Colonic mucosa (tissue), 4 donors: ENCODE data around the gene LAG3. TPM values are rescaled to one million over a fixed set of nuclear protein-coding genes. Genes with fewer than 3 reads are reported as not detected.

Source experiments
- DNase-seq: peaks from one replicate; pipeline ENCODE4 v3.0.0-alpha.2; 2020
- H3K27ac ChIP-seq: fragments of 200-600 bp; one replicate; pipeline ENCODE4 v1.8.0; 2021
- H3K27me3 ChIP-seq: fragments of 200-600 bp; one replicate; pipeline ENCODE4 v1.8.0; 2021
- H3K36me3 ChIP-seq: fragments of 200-600 bp; one replicate; pipeline ENCODE4 v1.8.0; 2021
- H3K4me1 ChIP-seq: fragments of 200-600 bp; one replicate; pipeline ENCODE4 v1.8.0; 2021; ENCODE audit warnings: mild to moderate bottlenecking
- H3K4me3 ChIP-seq: fragments of 200-600 bp; one replicate; pipeline ENCODE4 v1.8.0; 2021
- H3K9ac ChIP-seq, 2 donors: one replicate each; pipeline ENCODE4 v1.7.0; 2013; ENCODE audit warnings: control low read depth in 2 of 2, low read depth in 2 of 2, low read length in 2 of 2
- H3K9me3 ChIP-seq: fragments of 200-600 bp; one replicate; pipeline ENCODE4 v1.8.0; 2021
- intact Hi-C: fragments of 100-400 bp; cut with DNase I; formaldehyde crosslinking; loops from one replicate; pipeline ENCODE4 v1.14.1; 2022
- total RNA-seq, 2 donors: library from RNA; stranded (reverse); fragmentation: NEBNext Ultra II Directional in 1 of 2; extraction: Animal tissue kit (Norgen Biotek cat#: 25700) in 1 of 2; gene quantifications; one replicate each; pipeline ENCODE4 v1.2.1, GENCODE V29; 2021
- TF ChIP-seq, protein P1 (sequence below): fragments of 200-600 bp; IDR thresholded peaks from one replicate; pipeline ENCODE4 v1.8.0; 2022; ENCODE audit warnings: antibody characterized with exemption, mild to moderate bottlenecking
- donor health status: healthy.
- donor health status: DM: no; HTN: no; CAD: no.
- donor health status: DM: no; HTN: no; CAD: no.

Gene LAG3
- total RNA-seq, 2 donors from 2014 or later = 1.0 to 1.2 TPM

GRCh38 chr12:6770600-6770999 lies 1.7 kb upstream of the LAG3 start:
- DNase-seq = no peak
- TF ChIP-seq, protein P1, sequence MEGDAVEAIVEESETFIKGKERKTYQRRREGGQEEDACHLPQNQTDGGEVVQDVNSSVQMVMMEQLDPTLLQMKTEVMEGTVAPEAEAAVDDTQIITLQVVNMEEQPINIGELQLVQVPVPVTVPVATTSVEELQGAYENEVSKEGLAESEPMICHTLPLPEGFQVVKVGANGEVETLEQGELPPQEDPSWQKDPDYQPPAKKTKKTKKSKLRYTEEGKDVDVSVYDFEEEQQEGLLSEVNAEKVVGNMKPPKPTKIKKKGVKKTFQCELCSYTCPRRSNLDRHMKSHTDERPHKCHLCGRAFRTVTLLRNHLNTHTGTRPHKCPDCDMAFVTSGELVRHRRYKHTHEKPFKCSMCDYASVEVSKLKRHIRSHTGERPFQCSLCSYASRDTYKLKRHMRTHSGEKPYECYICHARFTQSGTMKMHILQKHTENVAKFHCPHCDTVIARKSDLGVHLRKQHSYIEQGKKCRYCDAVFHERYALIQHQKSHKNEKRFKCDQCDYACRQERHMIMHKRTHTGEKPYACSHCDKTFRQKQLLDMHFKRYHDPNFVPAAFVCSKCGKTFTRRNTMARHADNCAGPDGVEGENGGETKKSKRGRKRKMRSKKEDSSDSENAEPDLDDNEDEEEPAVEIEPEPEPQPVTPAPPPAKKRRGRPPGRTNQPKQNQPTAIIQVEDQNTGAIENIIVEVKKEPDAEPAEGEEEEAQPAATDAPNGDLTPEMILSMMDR = no peak
- H3K27ac ChIP-seq = no peak overlapping the region

GRCh38 chr12:6771091-6771495 lies 1.2 kb upstream of the LAG3 start:
- TF ChIP-seq, protein P1 = no peak
- Histone ChIP-seq H3K36me3 (no peaks in the 10 kb centered on the region), H3K27me3 (peaks cover 9% of the 10 kb centered on the region), H3K9me3 (no peaks in the 10 kb centered on the region), H3K27ac (no peak overlapping the region), H3K4me1 (peaks cover 3% of the 10 kb centered on the region), H3K4me3 (no peak overlapping the region), H3K9ac (peak overlapping the region in 1 of 2 donors; percentile 12)
- DNase-seq = no peak
- intact Hi-C loops = no loop called here

More at GRCh38 chr12:6770600-6770999, 1.7 kb upstream of the LAG3 start:
- no peak overlapping the region for H3K4me3 ChIP-seq
- H3K9ac ChIP-seq = no peak overlapping the region
- peaks cover 9% of the 10 kb centered on the region for H3K27me3 ChIP-seq
- no peaks in the 10 kb centered on the region for H3K36me3 ChIP-seq
- intact Hi-C loops = no loop called here
- peaks cover 5% of the 10 kb centered on the region for H3K4me1 ChIP-seq
- H3K9me3 ChIP-seq = no peaks in the 10 kb centered on the region

DNA sequence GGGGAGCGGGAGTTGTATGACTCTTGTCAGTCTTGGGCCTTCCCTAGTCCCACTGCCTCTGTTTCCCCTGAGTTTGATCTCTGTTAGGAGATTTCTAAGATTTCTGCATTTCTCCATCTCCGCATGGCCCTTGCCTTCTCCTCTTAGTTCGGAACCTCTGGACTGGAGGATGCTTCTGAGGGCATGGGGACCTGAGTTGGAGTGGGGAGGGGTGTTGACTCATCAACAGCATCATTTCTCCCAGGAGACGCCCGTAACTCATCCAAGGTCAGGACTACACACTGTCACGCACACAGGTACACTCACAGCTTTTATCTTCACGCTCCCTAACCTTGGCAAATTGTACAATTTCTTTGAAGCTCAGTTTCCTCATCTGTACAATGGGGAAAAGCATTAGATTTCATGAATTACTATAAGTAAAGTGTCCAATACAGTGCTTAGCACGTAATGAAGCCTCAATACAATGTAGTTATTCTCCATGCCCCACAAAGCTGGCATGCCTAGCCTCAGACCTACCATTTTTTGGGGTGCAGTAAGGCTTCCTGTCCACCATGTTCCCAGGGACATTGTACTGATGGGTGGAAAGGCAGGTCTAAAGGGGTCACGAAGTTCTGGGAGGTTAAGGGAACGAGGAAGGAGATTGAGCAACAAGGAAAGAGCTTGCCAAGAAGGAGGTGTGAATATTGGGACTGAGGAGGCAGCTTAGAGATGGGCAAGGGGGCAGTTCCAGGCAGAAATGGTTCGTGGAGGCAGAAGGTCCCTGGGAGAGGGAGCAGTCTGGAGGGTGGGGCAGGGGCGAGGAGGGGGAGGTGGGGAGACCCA lies 600 bp upstream of the LAG3 start:
- no peaks in the 10 kb centered on the region for H3K9me3 ChIP-seq
- peaks cover 9% of the 10 kb centered on the region for H3K27me3 ChIP-seq
- H3K4me3 ChIP-seq = no peak overlapping the region
- peak overlapping the region; percentile 19 for H3K27ac ChIP-seq
- TF ChIP-seq, protein P1 = no peak
- intact Hi-C loops = no loop called here
- H3K36me3 ChIP-seq = no peaks in the 10 kb centered on the region
- H3K9ac ChIP-seq = peak overlapping the region in 1 of 2 donors; percentile 12
- DNase-seq = no peak
- peaks cover 3% of the 10 kb centered on the region for H3K4me1 ChIP-seq

DNA sequence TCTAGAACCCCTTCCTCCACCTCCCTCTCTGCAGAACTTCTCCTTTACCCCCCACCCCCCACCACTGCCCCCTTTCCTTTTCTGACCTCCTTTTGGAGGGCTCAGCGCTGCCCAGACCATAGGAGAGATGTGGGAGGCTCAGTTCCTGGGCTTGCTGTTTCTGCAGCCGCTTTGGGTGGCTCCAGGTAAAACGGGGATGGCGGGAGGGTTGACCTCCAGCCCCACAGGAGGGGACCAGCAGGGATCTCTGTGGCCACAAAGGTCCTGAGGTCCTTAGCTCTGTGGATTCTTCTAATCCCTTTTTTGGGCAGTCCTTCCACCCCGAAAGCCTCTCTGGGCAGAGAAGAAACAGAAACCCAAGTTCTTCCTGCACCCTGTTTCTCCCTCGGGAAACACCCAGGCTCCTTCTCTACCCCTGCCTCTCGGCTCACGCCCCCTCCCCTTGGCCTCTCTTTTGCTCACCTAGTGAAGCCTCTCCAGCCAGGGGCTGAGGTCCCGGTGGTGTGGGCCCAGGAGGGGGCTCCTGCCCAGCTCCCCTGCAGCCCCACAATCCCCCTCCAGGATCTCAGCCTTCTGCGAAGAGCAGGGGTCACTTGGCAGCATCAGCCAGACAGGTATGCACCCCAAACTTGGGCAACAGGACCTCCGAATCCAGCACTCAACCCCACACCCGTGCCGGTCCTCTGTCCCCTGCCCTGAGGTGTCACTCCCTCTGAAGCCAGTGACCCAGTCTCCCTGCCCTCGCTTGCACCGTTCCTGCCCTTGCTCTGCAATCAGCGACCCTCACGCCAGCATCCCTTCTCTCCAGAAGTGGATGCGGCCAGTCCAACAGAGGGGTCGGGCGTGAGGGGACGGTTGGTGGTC lies 638 bp downstream of the LAG3 start:
- Histone ChIP-seq H3K27me3 (peaks cover 9% of the 10 kb centered on the region), H3K9ac (peak overlapping the region; percentile 46 to 53), H3K9me3 (no peaks in the 10 kb centered on the region), H3K4me1 (peaks cover 3% of the 10 kb centered on the region), H3K36me3 (no peaks in the 10 kb centered on the region), H3K4me3 (peak overlapping the region; percentile 9), H3K27ac (no peak overlapping the region)
- DNase-seq = no peak
- intact Hi-C loops = no loop called here
- TF ChIP-seq, protein P1 = no peak

- Histone ChIP-seq H3K36me3 (no peaks in the 10 kb centered on the region), H3K27ac (no peak overlapping the region), H3K4me1 (no peaks in the 10 kb centered on the region), H3K4me3 (peak overlapping the region; percentile 9), H3K9ac (peak overlapping the region in 1 of 2 donors; percentile 53), H3K9me3 (no peaks in the 10 kb centered on the region), H3K27me3 (peaks cover 9% of the 10 kb centered on the region)
- intact Hi-C loops = no loop called here
- DNase-seq = peak; percentile 40
- TF ChIP-seq, protein P1 = no peak
Observed at GRCh38 chr12:6773590-6774351, 1.5 kb downstream of the LAG3 start.
